ENCODE measurements around the gene ATP8A2. TPM values are rescaled to one million over a fixed set of nuclear protein-coding genes. Genes with fewer than 3 reads are reported as not detected.
A peak's percentile ranks its signal among the peaks of the same experiment; 100 is the strongest.

Gene ATP8A2
- 1.7 to 1.9 TPM (median 1.9 TPM) in 3 replicates for total RNA-seq
- long read RNA-seq, partial matches to known transcripts, result 1 of 5 reads
- long read RNA-seq, other reads (novel, unspliced or antisense), result 4 of 5 reads

DNA sequence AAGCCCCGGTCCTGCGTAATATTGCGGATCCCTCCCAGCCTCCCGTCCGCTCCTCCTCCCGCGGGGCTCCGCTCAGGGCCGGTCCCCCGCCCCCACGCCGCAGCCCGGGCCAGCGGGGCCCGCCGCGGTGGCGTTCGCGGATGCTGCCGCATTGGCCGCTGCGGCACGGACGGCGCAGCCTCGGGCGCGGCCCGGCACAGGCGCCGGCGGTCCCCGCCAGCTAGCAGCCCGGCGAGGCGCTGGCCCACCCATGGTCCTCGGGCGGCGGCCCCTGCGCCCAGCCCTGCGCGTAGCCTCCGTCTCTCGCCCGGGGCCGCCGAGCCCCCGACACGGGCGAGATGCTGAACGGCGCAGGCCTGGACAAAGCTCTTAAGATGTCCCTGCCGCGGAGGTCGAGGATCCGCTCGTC is at the start of gene ATP8A2:
Gene ATP8A2 (plus strand): TSS at position 100 of the 409 bp plus-strand sequence. CDS start 239 bp downstream, at position 339.
- Mint-ChIP-seq H3K36me3 (ENCODE audit: low read depth) (no peaks in the 10 kb centered on the region), H3K27me3 (ENCODE audit: low read depth) (peaks cover 59% of the 10 kb centered on the region), H3K4me1 (ENCODE audit: low read depth) (peaks cover 3% of the 10 kb centered on the region), H3K9me3 (ENCODE audit: low read depth) (no peaks in the 10 kb centered on the region), H3K27ac (ENCODE audit: unreplicated experiment) (no peak within 1 kb of the TSS), H3K4me3 (ENCODE audit: unreplicated experiment) (peak within 1 kb of the TSS; percentile 68)
- DNase-seq (ENCODE audit: low spot score), result no peak
- TF ChIP-seq, protein P1, sequence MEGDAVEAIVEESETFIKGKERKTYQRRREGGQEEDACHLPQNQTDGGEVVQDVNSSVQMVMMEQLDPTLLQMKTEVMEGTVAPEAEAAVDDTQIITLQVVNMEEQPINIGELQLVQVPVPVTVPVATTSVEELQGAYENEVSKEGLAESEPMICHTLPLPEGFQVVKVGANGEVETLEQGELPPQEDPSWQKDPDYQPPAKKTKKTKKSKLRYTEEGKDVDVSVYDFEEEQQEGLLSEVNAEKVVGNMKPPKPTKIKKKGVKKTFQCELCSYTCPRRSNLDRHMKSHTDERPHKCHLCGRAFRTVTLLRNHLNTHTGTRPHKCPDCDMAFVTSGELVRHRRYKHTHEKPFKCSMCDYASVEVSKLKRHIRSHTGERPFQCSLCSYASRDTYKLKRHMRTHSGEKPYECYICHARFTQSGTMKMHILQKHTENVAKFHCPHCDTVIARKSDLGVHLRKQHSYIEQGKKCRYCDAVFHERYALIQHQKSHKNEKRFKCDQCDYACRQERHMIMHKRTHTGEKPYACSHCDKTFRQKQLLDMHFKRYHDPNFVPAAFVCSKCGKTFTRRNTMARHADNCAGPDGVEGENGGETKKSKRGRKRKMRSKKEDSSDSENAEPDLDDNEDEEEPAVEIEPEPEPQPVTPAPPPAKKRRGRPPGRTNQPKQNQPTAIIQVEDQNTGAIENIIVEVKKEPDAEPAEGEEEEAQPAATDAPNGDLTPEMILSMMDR (IDR thresholded peaks at IDR 0.05), result no peak

GRCh38 chr13:25324100-25324499 is 47.7 kb upstream of the ATP8A2 start:
- DNase-seq (ENCODE audit: low spot score), result no peak
- peaks cover 9% of the 10 kb centered on the region for H3K4me1 Mint-ChIP-seq (ENCODE audit: low read depth)
- peak overlapping the region; percentile 49 for H3K27ac Mint-ChIP-seq (ENCODE audit: unreplicated experiment)
- H3K9me3 Mint-ChIP-seq (ENCODE audit: low read depth), result no peaks in the 10 kb centered on the region
- H3K27me3 Mint-ChIP-seq (ENCODE audit: low read depth), result no peaks in the 10 kb centered on the region
- peaks cover 17% of the 10 kb centered on the region for H3K36me3 Mint-ChIP-seq (ENCODE audit: low read depth)
- no peak overlapping the region for H3K4me3 Mint-ChIP-seq (ENCODE audit: unreplicated experiment)
- TF ChIP-seq, protein P1 (IDR thresholded peaks at IDR 0.05), result no peak

DNA sequence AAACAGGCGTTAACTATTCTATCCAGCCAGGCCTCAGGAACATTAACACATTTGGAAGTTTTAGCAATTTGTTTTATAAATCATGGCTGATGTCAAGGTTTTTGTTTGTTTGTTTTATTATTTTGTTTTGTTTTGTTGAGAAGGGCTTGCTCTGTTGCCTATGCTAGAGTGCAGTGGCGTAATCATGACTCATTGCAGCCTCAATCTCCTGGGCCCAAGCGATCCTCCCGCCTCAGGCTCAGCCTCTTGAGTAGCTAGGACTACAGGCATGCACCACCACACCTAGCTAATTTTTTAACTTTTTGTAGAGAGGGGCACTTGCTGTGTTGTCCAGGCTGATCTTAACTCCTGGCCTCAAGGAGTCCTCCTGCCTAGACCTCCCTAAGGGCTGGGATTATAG is 42.1 kb upstream of the ATP8A2 start:
- DNase-seq (ENCODE audit: low spot score), result no peak
- peaks cover 9% of the 10 kb centered on the region for H3K4me1 Mint-ChIP-seq (ENCODE audit: low read depth)
- peaks cover 31% of the 10 kb centered on the region for H3K36me3 Mint-ChIP-seq (ENCODE audit: low read depth)
- no peaks in the 10 kb centered on the region for H3K9me3 Mint-ChIP-seq (ENCODE audit: low read depth)
- no peaks in the 10 kb centered on the region for H3K27me3 Mint-ChIP-seq (ENCODE audit: low read depth)
- no peak overlapping the region for H3K27ac Mint-ChIP-seq (ENCODE audit: unreplicated experiment)
- no peak overlapping the region for H3K4me3 Mint-ChIP-seq (ENCODE audit: unreplicated experiment)
- TF ChIP-seq, protein P1 (IDR thresholded peaks at IDR 0.05), result no peak

- peaks cover 9% of the 10 kb centered on the region for H3K4me1 Mint-ChIP-seq (ENCODE audit: low read depth)
- DNase-seq (ENCODE audit: low spot score), result no peak
- no peak overlapping the region for H3K4me3 Mint-ChIP-seq (ENCODE audit: unreplicated experiment)
- H3K9me3 Mint-ChIP-seq (ENCODE audit: low read depth), result no peaks in the 10 kb centered on the region
- H3K27ac Mint-ChIP-seq (ENCODE audit: unreplicated experiment), result no peak overlapping the region
- no peaks in the 10 kb centered on the region for H3K27me3 Mint-ChIP-seq (ENCODE audit: low read depth)
- TF ChIP-seq, protein P1 (IDR thresholded peaks at IDR 0.05), result no peak
- H3K36me3 Mint-ChIP-seq (ENCODE audit: low read depth), result peaks cover 28% of the 10 kb centered on the region
Observed at GRCh38 chr13:25330541-25330940, 41.2 kb upstream of the ATP8A2 start.

- H3K27me3 Mint-ChIP-seq (ENCODE audit: low read depth), result no peaks in the 10 kb centered on the region
- H3K9me3 Mint-ChIP-seq (ENCODE audit: low read depth), result no peaks in the 10 kb centered on the region
- H3K4me3 Mint-ChIP-seq (ENCODE audit: unreplicated experiment), result no peak overlapping the region
- no peak for DNase-seq (ENCODE audit: low spot score)
- peaks cover 17% of the 10 kb centered on the region for H3K36me3 Mint-ChIP-seq (ENCODE audit: low read depth)
- TF ChIP-seq, protein P1 (IDR thresholded peaks at IDR 0.05), result no peak
- peaks cover 9% of the 10 kb centered on the region for H3K4me1 Mint-ChIP-seq (ENCODE audit: low read depth)
- no peak overlapping the region for H3K27ac Mint-ChIP-seq (ENCODE audit: unreplicated experiment)
Observed at GRCh38 chr13:25335856-25336255, 35.9 kb upstream of the ATP8A2 start.

All from chondrocyte (in vitro differentiated cells).